Upper lobe of right lung (tissue), 1 donor: ENCODE results near the gene MRPL44. TPM values are rescaled to one million over a fixed set of nuclear protein-coding genes. Genes with fewer than 3 reads are reported as not detected.
A peak's percentile ranks its signal among the peaks of the same experiment; 100 is the strongest.

Source experiments
- ATAC-seq: fragments of 200-7000 bp; cut with Tn5 transposase; one replicate; pipeline ENCODE4 v1.9.1; 2020; ENCODE audit warnings: mild to moderate bottlenecking, moderate library complexity
- DNase-seq: peaks from one replicate; pipeline ENCODE4 v3.0.0-alpha.2; 2020
- H3K27ac ChIP-seq: fragments of 200-600 bp; one replicate; pipeline ENCODE4 v1.8.0; 2022
- H3K27me3 ChIP-seq: fragments of 200-600 bp; one replicate; pipeline ENCODE4 v1.8.0; 2022; ENCODE audit warnings: mild to moderate bottlenecking
- H3K36me3 ChIP-seq: fragments of 200-600 bp; one replicate; pipeline ENCODE4 v1.8.0; 2022
- H3K4me1 ChIP-seq: fragments of 200-600 bp; one replicate; pipeline ENCODE4 v1.8.0; 2022
- H3K4me3 ChIP-seq: fragments of 200-600 bp; one replicate; pipeline ENCODE4 v1.8.0; 2022; ENCODE audit warnings: mild to moderate bottlenecking
- H3K9me3 ChIP-seq: fragments of 200-600 bp; one replicate; pipeline ENCODE4 v1.8.0; 2022
- CTCF ChIP-seq: fragments of 200-600 bp; IDR thresholded peaks from one replicate; pipeline ENCODE4 v1.8.0; 2022; ENCODE audit warnings: antibody characterized with exemption
- intact Hi-C: fragments of 100-400 bp; cut with DNase I; formaldehyde crosslinking; loops from one replicate; pipeline ENCODE4 v1.11.0; 2022
- total RNA-seq: library from RNA; stranded (reverse); fragmentation: NEBNext Ultra II Directional; extraction: Animal tissue kit (Norgen Biotek cat#: 25700); gene quantifications from one replicate; pipeline ENCODE4 v1.2.1, GENCODE V29; 2021
- donor health status: DM: no; HTN: yes; CAD: no; lungs with severe emphysema.

Gene MRPL44
- total RNA-seq, 1 donor from 2014 or later: 18.9 TPM

GRCh38 chr2:223923976-223924375, 33.3 kb upstream of the MRPL44 start:
- no peak overlapping the region for H3K27ac ChIP-seq
- H3K4me1 ChIP-seq: peaks cover 26% of the 10 kb centered on the region
- no peak for TF ChIP-seq CTCF
- H3K27me3 ChIP-seq: no peaks in the 10 kb centered on the region
- no peak for ATAC-seq
- intact Hi-C loops: no loop called here
- no peak overlapping the region for H3K4me3 ChIP-seq
- H3K9me3 ChIP-seq: no peaks in the 10 kb centered on the region
- H3K36me3 ChIP-seq: no peaks in the 10 kb centered on the region
- no peak for DNase-seq

DNA sequence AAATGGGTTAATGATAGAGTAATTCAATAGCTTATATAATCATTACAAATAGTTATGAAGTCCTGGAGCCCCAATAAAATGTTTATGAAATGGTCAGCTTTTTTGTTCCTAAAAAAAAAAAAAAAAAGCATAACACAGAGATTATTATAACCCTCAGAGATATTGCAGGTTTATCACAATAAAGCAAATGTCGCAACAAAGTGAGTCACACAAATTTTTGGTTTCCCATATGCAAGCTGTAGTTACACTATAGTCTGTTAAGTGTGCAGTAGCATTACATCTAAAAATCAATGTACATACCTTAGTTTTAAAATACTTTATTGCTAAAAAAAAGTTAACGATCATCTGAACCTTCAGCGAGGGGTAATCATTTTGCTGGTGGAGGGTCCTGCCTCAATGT, 32.2 kb upstream of the MRPL44 start:
- Histone ChIP-seq H3K4me3 (no peak overlapping the region), H3K4me1 (peaks cover 25% of the 10 kb centered on the region), H3K27me3 (no peaks in the 10 kb centered on the region), H3K9me3 (no peaks in the 10 kb centered on the region), H3K27ac (no peak overlapping the region), H3K36me3 (no peaks in the 10 kb centered on the region)
- DNase-seq: no peak
- intact Hi-C loops: no loop called here
- ATAC-seq: no peak
- TF ChIP-seq CTCF: no peak

DNA sequence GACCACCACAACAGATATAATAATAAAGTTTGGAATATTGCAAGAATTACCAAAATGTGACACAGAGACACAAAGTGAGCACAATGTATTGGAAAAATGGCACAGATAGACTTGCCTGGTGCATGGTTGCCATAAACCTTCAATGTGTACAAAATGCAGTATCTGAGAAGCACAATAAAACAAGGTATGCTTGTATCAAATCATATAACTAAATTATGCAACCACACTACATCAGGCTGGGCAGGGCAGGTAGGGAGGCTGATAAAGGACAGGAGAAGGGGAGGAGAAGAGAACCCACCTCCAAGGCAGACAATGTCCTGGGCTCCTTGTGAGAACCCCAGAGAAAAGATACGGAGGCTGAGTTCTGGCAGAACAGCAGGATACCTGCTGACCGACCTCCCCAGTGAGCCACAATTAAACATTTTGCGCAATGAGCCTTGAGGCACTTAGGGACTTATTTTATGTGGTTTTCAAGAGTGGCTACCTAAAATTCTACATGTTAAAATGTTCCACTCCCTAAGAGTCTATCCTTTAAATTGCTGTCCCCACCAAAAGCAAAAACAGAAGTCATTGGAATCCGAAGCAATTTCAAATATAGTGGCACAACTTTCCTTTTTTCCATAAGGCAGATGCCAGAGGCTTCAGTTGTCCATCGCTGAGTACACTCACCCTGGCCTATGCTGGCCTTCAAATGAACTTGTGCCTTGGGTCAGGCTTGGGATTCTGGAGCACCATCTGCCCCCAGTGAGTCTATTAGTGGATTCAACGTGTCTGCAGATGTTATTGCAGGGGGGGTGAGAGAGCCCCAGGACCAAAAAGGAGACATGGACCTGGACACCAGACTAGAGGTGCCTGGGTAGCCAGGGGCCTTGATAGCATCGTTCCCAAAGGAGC, 28.9 kb upstream of the MRPL44 start:
- Histone ChIP-seq H3K4me3 (no peak overlapping the region), H3K4me1 (peaks cover 41% of the 10 kb centered on the region), H3K36me3 (no peaks in the 10 kb centered on the region), H3K9me3 (no peaks in the 10 kb centered on the region), H3K27ac (no peak overlapping the region), H3K27me3 (no peaks in the 10 kb centered on the region)
- DNase-seq (no peak), ATAC-seq (no peak)
- intact Hi-C loops: no loop called here
- no peak for TF ChIP-seq CTCF

GRCh38 chr2:223929571-223930102, 27.6 kb upstream of the MRPL44 start:
- TF ChIP-seq CTCF: no peak
- peaks cover 45% of the 10 kb centered on the region for H3K4me1 ChIP-seq
- H3K36me3 ChIP-seq: no peaks in the 10 kb centered on the region
- intact Hi-C loops: no loop called here
- H3K27me3 ChIP-seq: no peaks in the 10 kb centered on the region
- H3K9me3 ChIP-seq: no peaks in the 10 kb centered on the region
- no peak overlapping the region for H3K4me3 ChIP-seq
- H3K27ac ChIP-seq: no peak overlapping the region
- peak; percentile 34 for ATAC-seq
- no peak for DNase-seq

GRCh38 chr2:223930103-223930976, 26.9 kb upstream of the MRPL44 start:
- Histone ChIP-seq H3K9me3 (no peaks in the 10 kb centered on the region), H3K27ac (no peak overlapping the region), H3K36me3 (no peaks in the 10 kb centered on the region), H3K4me3 (no peak overlapping the region), H3K27me3 (no peaks in the 10 kb centered on the region), H3K4me1 (peaks cover 52% of the 10 kb centered on the region)
- ATAC-seq: peak; percentile 91
- no peak for TF ChIP-seq CTCF
- intact Hi-C loops: no loop called here
- DNase-seq: peak; percentile 66
